H1 (cell line): ENCODE measurements around the gene OR2T35. TPM values are rescaled to one million over a fixed set of nuclear protein-coding genes. Genes with fewer than 3 reads are reported as not detected.

Source experiments
- CTCF ChIA-PET: fragments of 300-600 bp; sonication (Branson Sonifier 250); formaldehyde crosslinking; loops from one replicate; lab custom pipeline; 2021; ENCODE audit not compliant: partially characterized antibody; lab: Charles Lee
- POLR2A ChIA-PET: fragments of 300-600 bp; sonication (Branson Sonifier 250); formaldehyde crosslinking; loops from one replicate; lab custom pipeline; 2021; ENCODE audit warnings: inconsistent platforms; ENCODE audit not compliant: partially characterized antibody; lab: Charles Lee
- DNase-seq, 2 experiments: peaks; one replicate each; pipeline versions ENCODE4 v3.0.0 to v3.0.0-alpha.2; 2010 to 2022; ENCODE audit warnings: low spot score in 2 of 2, low read depth in 1 of 2, mixed read lengths in 1 of 2
- FAIRE-seq: peaks from 2 replicates; lab custom pipeline; 2011; peaks lifted over from hg19 to GRCh38; lab: Jason Lieb, UNC
- H2AFZ ChIP-seq: 2 replicates; pipeline ENCODE4 v1.8.1; 2012; ENCODE audit warnings: low read length, inconsistent platforms
- H2AK5ac ChIP-seq: 2 replicates; pipeline ENCODE4 v1.6.1; 2013; ENCODE audit warnings: low read depth, low read length
- H2BK120ac ChIP-seq: replicated peaks from 2 replicates; pipeline ENCODE3; 2013; ENCODE audit warnings: low read depth, low read length, inconsistent platforms
- H2BK12ac ChIP-seq: 2 replicates; pipeline ENCODE4 v1.6.1; 2013; ENCODE audit warnings: low read depth, low read length
- H2BK15ac ChIP-seq: 2 replicates; pipeline ENCODE4 v1.6.1; 2013; ENCODE audit warnings: low read length
- H2BK20ac ChIP-seq: 2 replicates; pipeline ENCODE4 v1.6.1; 2013; ENCODE audit warnings: low read length
- H2BK5ac ChIP-seq: 2 replicates; pipeline ENCODE4 v1.6.1; 2013; ENCODE audit warnings: low read depth, low read length
- H3K14ac ChIP-seq: 2 replicates; pipeline ENCODE4 v1.6.1; 2013; ENCODE audit warnings: inconsistent platforms; ENCODE audit not compliant: insufficient read length
- H3K18ac ChIP-seq: 2 replicates; pipeline ENCODE4 v1.6.1; 2013; ENCODE audit warnings: low read length; ENCODE audit errors: extremely low read depth
- H3K23ac ChIP-seq: 2 replicates; pipeline ENCODE4 v1.6.1; 2013; ENCODE audit warnings: inconsistent platforms; ENCODE audit not compliant: insufficient read length
- H3K23me2 ChIP-seq: 2 replicates; pipeline ENCODE4 v1.6.1; 2013; ENCODE audit warnings: low read depth, low read length
- H3K27ac ChIP-seq: 2 replicates; pipeline ENCODE4 v1.6.1; 2011; ENCODE audit warnings: low read depth, low read length, inconsistent platforms
- H3K27me3 ChIP-seq, 4 experiments: replicated peaks in 1 of 4; 1 replicate in 1 of 4; 2 replicates in 3 of 4; pipeline versions ENCODE4 v1.6.1 to v1.8.1; 2011 to 2013; ENCODE audit warnings: low read length in 3 of 4, mild to moderate bottlenecking in 3 of 4, inconsistent platforms in 2 of 4, mixed read lengths in 2 of 4, moderate library complexity in 1 of 4; ENCODE audit not compliant: control insufficient read depth in 3 of 4, insufficient read depth in 3 of 4; ENCODE audit errors: extremely low read depth in 1 of 4
- H3K36me3 ChIP-seq, 4 experiments: 2 replicates each; pipeline versions ENCODE4 v1.6.1 to v1.8.1; 2011 to 2013; ENCODE audit warnings: mild to moderate bottlenecking in 4 of 4, low read length in 3 of 4, moderate library complexity in 2 of 4, control low read depth in 1 of 4, inconsistent platforms in 1 of 4; ENCODE audit not compliant: insufficient read depth in 4 of 4, control insufficient read depth in 2 of 4
- H3K4ac ChIP-seq: replicated peaks from 2 replicates; pipeline ENCODE3; 2013; ENCODE audit warnings: low read length, low read depth, mixed read lengths, inconsistent platforms; ENCODE audit not compliant: insufficient read length
- H3K4me1 ChIP-seq, 4 experiments: replicated peaks in 1 of 4; 1 replicate in 1 of 4; 2 replicates in 3 of 4; pipeline versions ENCODE4 v1.6.1 to v1.8.1; 2011 to 2013; ENCODE audit warnings: low read length in 3 of 4, inconsistent platforms in 2 of 4, mixed read lengths in 1 of 4; ENCODE audit not compliant: insufficient read depth in 4 of 4, control insufficient read depth in 3 of 4
- H3K4me2 ChIP-seq, 2 experiments: 2 replicates each; pipeline versions ENCODE4 v1.6.1 to v1.8.1; 2011 to 2013; ENCODE audit warnings: low read depth in 2 of 2, low read length in 2 of 2, control low read depth in 1 of 2, inconsistent platforms in 1 of 2, mild to moderate bottlenecking in 1 of 2; ENCODE audit not compliant: insufficient read depth in 1 of 2
- H3K4me3 ChIP-seq, 4 experiments: fragments of 200-600, 300-600 bp in 1 of 4; sonication (generic), shearing (Covaris generic), sonication (Bioruptor Twin) in 1 of 4; 2 replicates each; pipeline versions ENCODE4 v1.5.1 to v1.8.1; 2011 to 2016; ENCODE audit warnings: low read length in 4 of 4, low read depth in 3 of 4, control low read depth in 2 of 4, inconsistent platforms in 2 of 4, mild to moderate bottlenecking in 2 of 4, mixed read lengths in 1 of 4, moderate library complexity in 1 of 4; ENCODE audit not compliant: insufficient read depth in 2 of 4; ENCODE audit errors: extremely low read depth in 1 of 4
- H3K56ac ChIP-seq: replicated peaks from 2 replicates; pipeline ENCODE3; 2013; ENCODE audit warnings: low read depth, mild to moderate bottlenecking, mixed read lengths, low read length, inconsistent platforms; ENCODE audit not compliant: insufficient read length
- H3K79me1 ChIP-seq: 2 replicates; pipeline ENCODE4 v1.6.1; 2013; ENCODE audit warnings: low read depth, low read length, control low read depth
- H3K79me2 ChIP-seq, 2 experiments: 2 replicates each; pipeline versions ENCODE4 v1.6.1 to v1.8.1; 2012 to 2013; ENCODE audit warnings: low read length in 2 of 2, mild to moderate bottlenecking in 2 of 2, inconsistent platforms in 1 of 2; ENCODE audit not compliant: insufficient read depth in 2 of 2, control insufficient read depth in 1 of 2
- H3K9ac ChIP-seq, 4 experiments: replicated peaks in 1 of 4; 1 replicate in 1 of 4; 2 replicates in 3 of 4; pipeline versions ENCODE4 v1.6.1 to v1.8.1; 2011 to 2013; ENCODE audit warnings: low read depth in 3 of 4, low read length in 3 of 4, control low read depth in 2 of 4, mild to moderate bottlenecking in 2 of 4, moderate library complexity in 2 of 4, inconsistent platforms in 1 of 4; ENCODE audit errors: extremely low read depth in 1 of 4
- H3K9me3 ChIP-seq, 2 experiments: 2 replicates each; pipeline versions ENCODE4 v1.6.1 to v1.8.1; 2012 to 2013; ENCODE audit warnings: mild to moderate bottlenecking in 2 of 2, moderate library complexity in 2 of 2, control low read depth in 1 of 2, inconsistent platforms in 1 of 2, low read depth in 1 of 2, low read length in 1 of 2, mixed read lengths in 1 of 2; ENCODE audit not compliant: insufficient read depth in 2 of 2
- H4K20me1 ChIP-seq, 2 experiments: replicated peaks in 1 of 2; 2 replicates each; pipeline versions ENCODE3 to v1.8.1; 2011 to 2013; ENCODE audit warnings: inconsistent platforms in 2 of 2, low read length in 2 of 2, mild to moderate bottlenecking in 1 of 2; ENCODE audit not compliant: insufficient read depth in 2 of 2, control insufficient read depth in 1 of 2
- H4K5ac ChIP-seq: 2 replicates; pipeline ENCODE4 v1.6.1; 2013; ENCODE audit warnings: low read length, low read depth, mixed read lengths, inconsistent platforms; ENCODE audit not compliant: insufficient read length
- H4K8ac ChIP-seq: 2 replicates; pipeline ENCODE4 v1.8.0; 2013; ENCODE audit warnings: mild to moderate bottlenecking, moderate library complexity, low read length, inconsistent platforms; ENCODE audit not compliant: insufficient read depth; ENCODE audit errors: extremely low read depth
- H4K91ac ChIP-seq: replicated peaks from 2 replicates; pipeline ENCODE3; 2013; ENCODE audit warnings: low read length, mixed read lengths, inconsistent platforms; ENCODE audit not compliant: insufficient read length
- CREB1 ChIP-seq: IDR thresholded peaks from 2 replicates; pipeline ENCODE4 v1.6.1; 2012; ENCODE audit warnings: inconsistent platforms
- SIN3A ChIP-seq, 2 experiments: IDR thresholded peaks in 1 of 2; conservative IDR thresholded peaks in 1 of 2; 2 replicates each; pipeline ENCODE4 v1.6.1; 2011 to 2012; ENCODE audit warnings: low read length in 2 of 2, improper control_type of control experiment in 1 of 2, low read depth in 1 of 2, mild to moderate bottlenecking in 1 of 2
- WGBS, 2 experiments: shearing (Covaris generic) in 1 of 2; methylation state at CpG; one replicate each; pipeline versions ENCODE4 v1.1.6 to v1.1.7; 2013 to 2015; ENCODE audit warnings: low lambda C conversion rate in 2 of 2, mixed read lengths in 2 of 2, inconsistent platforms in 1 of 2, low coverage in 1 of 2, missing lambda C conversion rate in 1 of 2; ENCODE audit not compliant: insufficient replicate concordance in 2 of 2, insufficient coverage in 1 of 2, insufficient read length in 1 of 2; ENCODE audit errors: extremely low coverage in 1 of 2, missing lambda C conversion rate in 1 of 2; 5-methylcytosine and 5-hydroxymethylcytosine counted together
- polyA plus RNA-seq, 7 experiments: library from polyadenylated mRNA; depleted of rRNA in 3 of 7; stranded (reverse) in 5 of 7; unstranded in 2 of 7; fragments of >200 nt in 5 of 7; fragments of 200-250 nt in 2 of 7; gene quantifications; 1 replicate in 5 of 7; 2 replicates in 1 of 7; 4 replicates in 1 of 7; pipeline versions ENCODE4 v1.2.1 to v1.2.3, GENCODE V29; 2011 to 2013; ENCODE audit warnings: missing spikeins in 2 of 7, mixed read lengths in 2 of 7
- total RNA-seq: library from RNA; stranded (reverse); fragmentation: NEBNext Ultra II Directional; extraction: Animal tissue kit (Norgen Biotek cat#: 25700); gene quantifications from 2 replicates; pipeline ENCODE4 v1.2.1, GENCODE V29; 2021

Gene OR2T35
- total and polyA plus RNA-seq, 2 of the 8 experiments (the other 6 are each of a cell fraction or from before 2014, with no cell fraction given): not detected

DNA sequence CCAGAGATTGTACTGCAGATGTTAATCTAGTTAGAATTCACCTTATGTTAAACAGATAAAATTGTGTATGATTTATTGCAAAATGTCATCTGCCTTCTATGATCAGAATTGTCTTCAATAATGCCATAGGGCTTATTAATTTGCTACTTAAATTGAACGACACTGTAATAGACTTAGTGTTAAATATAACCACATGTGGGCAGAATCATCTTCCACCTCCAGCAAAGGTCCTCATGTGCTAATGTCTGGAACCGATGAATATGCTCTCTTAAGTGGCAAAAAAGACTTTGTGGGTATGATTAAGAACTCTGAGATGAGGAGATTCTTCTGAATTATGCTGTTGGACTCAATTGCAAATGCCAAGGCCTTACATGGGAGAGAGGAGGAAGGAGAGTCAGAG lies 14.5 kb downstream of the OR2T35 start:
- Histone ChIP-seq H4K91ac (no peak overlapping the region), H3K23me2 (no peaks in the 10 kb centered on the region), H3K79me2 (no peaks in the 10 kb centered on the region), H3K23ac (no peak overlapping the region), H2BK12ac (no peak overlapping the region), H2BK20ac (no peak overlapping the region), H3K56ac (no peak overlapping the region), H3K27me3 (no peaks in the 10 kb centered on the region), H2BK120ac (no peak overlapping the region), H3K18ac (no peak overlapping the region)
- FAIRE-seq: no peak
- no peak for TF ChIP-seq SIN3A (conservative IDR thresholded peaks at IDR 0.05 in 1 of 2, IDR thresholded peaks at IDR 0.05 in 1 of 2; ENCODE audit: low read depth in 1 of 2, low read length in 2 of 2)
- no peak for TF ChIP-seq CREB1
- TF ChIP-seq, all 59 proteins: peak for 0
- H3K14ac ChIP-seq: no peak overlapping the region
- no peak overlapping the region for H2AFZ ChIP-seq
- 59% methylated on average over 2 of the region's 2 CpGs; no CpG with 5 or more reads in 1 of the 2 experiments for WGBS, 2 experiments
- no peaks in the 10 kb centered on the region for H3K36me3 ChIP-seq
- peaks cover 52 to 54% of the 10 kb centered on the region in 2 experiments for H3K9me3 ChIP-seq
- H3K4me2 ChIP-seq: no peak overlapping the region
- no peak overlapping the region for H3K4ac ChIP-seq
- no peak overlapping the region for H3K9ac ChIP-seq
- H4K8ac ChIP-seq: no peak overlapping the region
- ChIA-PET CTCF (no interaction called here), POLR2A (no interaction called here)
- H2AK5ac ChIP-seq: no peak overlapping the region
- H2BK5ac ChIP-seq: no peak overlapping the region
- H4K20me1 ChIP-seq: no peaks in the 10 kb centered on the region
- no peaks in the 10 kb centered on the region for H3K4me1 ChIP-seq
- H3K4me3 ChIP-seq: no peak overlapping the region
- H3K79me1 ChIP-seq: no peaks in the 10 kb centered on the region
- no peak overlapping the region for H3K27ac ChIP-seq
- no peak overlapping the region for H2BK15ac ChIP-seq
- DNase-seq: no peak
- H4K5ac ChIP-seq: no peak overlapping the region
